ENCODE measurements around the gene DUOXA1.

DNA sequence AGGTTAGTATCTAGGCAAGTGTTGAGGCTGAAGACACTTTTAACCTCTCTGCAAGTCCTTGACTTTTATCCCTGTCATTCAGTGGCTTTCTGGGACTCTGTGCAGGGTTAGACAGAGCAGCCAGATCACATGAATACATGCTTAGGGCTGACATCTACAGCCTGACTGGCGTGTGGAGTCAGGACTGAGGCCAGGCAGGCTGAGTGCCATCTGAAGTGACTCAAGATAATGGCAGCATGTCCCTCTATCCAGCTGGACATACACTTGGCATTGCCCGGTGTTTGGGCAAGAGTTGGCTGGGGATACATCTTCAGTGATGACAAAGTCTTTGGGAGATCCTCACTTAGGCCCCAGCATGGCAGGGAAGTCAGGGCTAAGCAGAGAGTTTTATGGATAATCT is 38.1 kb downstream of the DUOXA1 start:
- TF ChIP-seq POLR2A (IDR thresholded peaks at IDR 0.05; ENCODE audit: low read length): no peak
- TF ChIP-seq GATA1 (IDR thresholded peaks at IDR 0.05; ENCODE audit: low read depth, low read length): no peak
